Measurements from ENCODE around the gene SLC24A4.

The SLC24A4 gene

GRCh38 chr14:92437309-92437708, 114.3 kb downstream of the SLC24A4 start:
- Histone ChIP-seq H3K9ac (ENCODE audit: low read length) (no peak overlapping the region), H3K27me3 (ENCODE audit: control insufficient read depth, insufficient read depth, low read length) (no peaks in the 10 kb centered on the region), H3K9me3 (ENCODE audit: control insufficient read depth, insufficient read depth, low read depth, low read length) (0 out of 2 replicates have a peak, but pooled peaks cover 3% of the 10 kb centered on the region), H3K36me3 (ENCODE audit: control insufficient read depth, insufficient read depth, low read length) (no peaks in the 10 kb centered on the region), H3K4me1 (ENCODE audit: control insufficient read depth, insufficient read depth, low read length) (no peaks in the 10 kb centered on the region), H3K4me3 (ENCODE audit: low read depth, low read length) (no peak overlapping the region), H3K27ac (ENCODE audit: low read depth, low read length) (no peak overlapping the region)

- Histone ChIP-seq H3K9me3 (ENCODE audit: control insufficient read depth, insufficient read depth, low read depth, low read length) (0 out of 2 replicates have a peak, but pooled peaks cover 3% of the 10 kb centered on the region), H3K27ac (ENCODE audit: low read depth, low read length) (no peak overlapping the region), H3K36me3 (ENCODE audit: control insufficient read depth, insufficient read depth, low read length) (no peaks in the 10 kb centered on the region), H3K4me3 (ENCODE audit: low read depth, low read length) (no peak overlapping the region), H3K9ac (ENCODE audit: low read length) (no peak overlapping the region), H3K27me3 (ENCODE audit: control insufficient read depth, insufficient read depth, low read length) (no peaks in the 10 kb centered on the region), H3K4me1 (ENCODE audit: control insufficient read depth, insufficient read depth, low read length) (no peaks in the 10 kb centered on the region)
Observed at GRCh38 chr14:92437729-92438285, 114.8 kb downstream of the SLC24A4 start.

- no peak overlapping the region for H3K9ac ChIP-seq (ENCODE audit: low read length)
- H3K4me1 ChIP-seq (ENCODE audit: control insufficient read depth, insufficient read depth, low read length): no peaks in the 10 kb centered on the region
- no peak overlapping the region for H3K27ac ChIP-seq (ENCODE audit: low read depth, low read length)
- H3K27me3 ChIP-seq (ENCODE audit: control insufficient read depth, insufficient read depth, low read length): no peaks in the 10 kb centered on the region
- no peak overlapping the region for H3K4me3 ChIP-seq (ENCODE audit: low read depth, low read length)
- H3K9me3 ChIP-seq (ENCODE audit: control insufficient read depth, insufficient read depth, low read depth, low read length): no peaks in the 10 kb centered on the region
- no peaks in the 10 kb centered on the region for H3K36me3 ChIP-seq (ENCODE audit: control insufficient read depth, insufficient read depth, low read length)
Observed at GRCh38 chr14:92439537-92440344, 116.8 kb downstream of the SLC24A4 start.

GRCh38 chr14:92440345-92441003, 117.5 kb downstream of the SLC24A4 start:
- H3K27ac ChIP-seq (ENCODE audit: low read depth, low read length): no peak overlapping the region
- no peaks in the 10 kb centered on the region for H3K4me1 ChIP-seq (ENCODE audit: control insufficient read depth, insufficient read depth, low read length)
- H3K9me3 ChIP-seq (ENCODE audit: control insufficient read depth, insufficient read depth, low read depth, low read length): peaks cover 2% of the 10 kb centered on the region
- no peaks in the 10 kb centered on the region for H3K36me3 ChIP-seq (ENCODE audit: control insufficient read depth, insufficient read depth, low read length)
- no peak overlapping the region for H3K9ac ChIP-seq (ENCODE audit: low read length)
- H3K27me3 ChIP-seq (ENCODE audit: control insufficient read depth, insufficient read depth, low read length): no peaks in the 10 kb centered on the region
- H3K4me3 ChIP-seq (ENCODE audit: low read depth, low read length): no peak overlapping the region

GRCh38 chr14:92441751-92442504, 119.0 kb downstream of the SLC24A4 start:
- H3K9me3 ChIP-seq (ENCODE audit: control insufficient read depth, insufficient read depth, low read depth, low read length): peaks cover 7% of the 10 kb centered on the region
- no peak overlapping the region for H3K4me3 ChIP-seq (ENCODE audit: low read depth, low read length)
- H3K36me3 ChIP-seq (ENCODE audit: control insufficient read depth, insufficient read depth, low read length): no peaks in the 10 kb centered on the region
- no peak overlapping the region for H3K9ac ChIP-seq (ENCODE audit: low read length)
- no peaks in the 10 kb centered on the region for H3K27me3 ChIP-seq (ENCODE audit: control insufficient read depth, insufficient read depth, low read length)
- H3K27ac ChIP-seq (ENCODE audit: low read depth, low read length): no peak overlapping the region
- H3K4me1 ChIP-seq (ENCODE audit: control insufficient read depth, insufficient read depth, low read length): no peaks in the 10 kb centered on the region

- no peak overlapping the region for H3K9ac ChIP-seq (ENCODE audit: low read length)
- H3K36me3 ChIP-seq (ENCODE audit: control insufficient read depth, insufficient read depth, low read length): no peaks in the 10 kb centered on the region
- H3K4me1 ChIP-seq (ENCODE audit: control insufficient read depth, insufficient read depth, low read length): no peaks in the 10 kb centered on the region
- no peaks in the 10 kb centered on the region for H3K27me3 ChIP-seq (ENCODE audit: control insufficient read depth, insufficient read depth, low read length)
- peaks cover 7% of the 10 kb centered on the region for H3K9me3 ChIP-seq (ENCODE audit: control insufficient read depth, insufficient read depth, low read depth, low read length)
- H3K4me3 ChIP-seq (ENCODE audit: low read depth, low read length): no peak overlapping the region
- H3K27ac ChIP-seq (ENCODE audit: low read depth, low read length): no peak overlapping the region
Observed at GRCh38 chr14:92443167-92443566, 120.2 kb downstream of the SLC24A4 start.

- Histone ChIP-seq H3K4me1 (ENCODE audit: control insufficient read depth, insufficient read depth, low read length) (no peaks in the 10 kb centered on the region), H3K36me3 (ENCODE audit: control insufficient read depth, insufficient read depth, low read length) (no peaks in the 10 kb centered on the region), H3K9ac (ENCODE audit: low read length) (no peak overlapping the region), H3K9me3 (ENCODE audit: control insufficient read depth, insufficient read depth, low read depth, low read length) (peaks cover 7% of the 10 kb centered on the region), H3K27me3 (ENCODE audit: control insufficient read depth, insufficient read depth, low read length) (no peaks in the 10 kb centered on the region), H3K27ac (ENCODE audit: low read depth, low read length) (no peak overlapping the region), H3K4me3 (ENCODE audit: low read depth, low read length) (no peak overlapping the region)
Observed at GRCh38 chr14:92443741-92444140, 120.8 kb downstream of the SLC24A4 start.

- H3K36me3 ChIP-seq (ENCODE audit: control insufficient read depth, insufficient read depth, low read length): no peaks in the 10 kb centered on the region
- no peak overlapping the region for H3K27ac ChIP-seq (ENCODE audit: low read depth, low read length)
- no peak overlapping the region for H3K4me3 ChIP-seq (ENCODE audit: low read depth, low read length)
- no peaks in the 10 kb centered on the region for H3K27me3 ChIP-seq (ENCODE audit: control insufficient read depth, insufficient read depth, low read length)
- peaks cover 7% of the 10 kb centered on the region for H3K9me3 ChIP-seq (ENCODE audit: control insufficient read depth, insufficient read depth, low read depth, low read length)
- no peaks in the 10 kb centered on the region; the same call in 1 of the 2 replicates for H3K4me1 ChIP-seq (ENCODE audit: control insufficient read depth, insufficient read depth, low read length)
- no peak overlapping the region for H3K9ac ChIP-seq (ENCODE audit: low read length)
Observed at GRCh38 chr14:92446771-92447170, 123.8 kb downstream of the SLC24A4 start.

- Histone ChIP-seq H3K4me1 (ENCODE audit: control insufficient read depth, insufficient read depth, low read length) (no peaks in the 10 kb centered on the region; the same call in 1 of the 2 replicates), H3K27ac (ENCODE audit: low read depth, low read length) (no peak overlapping the region), H3K4me3 (ENCODE audit: low read depth, low read length) (no peak overlapping the region), H3K27me3 (ENCODE audit: control insufficient read depth, insufficient read depth, low read length) (no peaks in the 10 kb centered on the region), H3K9me3 (ENCODE audit: control insufficient read depth, insufficient read depth, low read depth, low read length) (peaks cover 7% of the 10 kb centered on the region), H3K9ac (ENCODE audit: low read length) (no peak overlapping the region), H3K36me3 (ENCODE audit: control insufficient read depth, insufficient read depth, low read length) (no peaks in the 10 kb centered on the region)
Observed at GRCh38 chr14:92447416-92448197, 124.6 kb downstream of the SLC24A4 start.

GRCh38 chr14:92448786-92449185, 125.8 kb downstream of the SLC24A4 start:
- Histone ChIP-seq H3K27me3 (ENCODE audit: control insufficient read depth, insufficient read depth, low read length) (no peaks in the 10 kb centered on the region), H3K4me1 (ENCODE audit: control insufficient read depth, insufficient read depth, low read length) (no peaks in the 10 kb centered on the region; the same call in 1 of the 2 replicates), H3K36me3 (ENCODE audit: control insufficient read depth, insufficient read depth, low read length) (no peaks in the 10 kb centered on the region), H3K4me3 (ENCODE audit: low read depth, low read length) (no peak overlapping the region), H3K9ac (ENCODE audit: low read length) (no peak overlapping the region), H3K9me3 (ENCODE audit: control insufficient read depth, insufficient read depth, low read depth, low read length) (peaks cover 7% of the 10 kb centered on the region), H3K27ac (ENCODE audit: low read depth, low read length) (no peak overlapping the region)
